ENCODE measurements around the gene VLDLR. TPM values are rescaled to one million over a fixed set of nuclear protein-coding genes. Genes with fewer than 3 reads are reported as not detected.

VLDLR gene
- total RNA-seq, 1 donor from 2014 or later, result 11.1 TPM

Other genes with a start within 250 kb of the VLDLR start
- not detected in 2 replicates for gene KCNV2, start 95.7 kb downstream of the VLDLR start, total RNA-seq
- 41.7 and 53.7 TPM in 2 replicates for gene PUM3, start 222.3 kb downstream of the VLDLR start, total RNA-seq

Measured in dermis blood vessel endothelial cell (primary cell).